HepG2 (cell line): Measurements from ENCODE around the gene IL26. TPM values are rescaled to one million over a fixed set of nuclear protein-coding genes. Genes with fewer than 3 reads are reported as not detected.

ENCODE experiments used
- EHMT2 ChIP-seq: fragments of 200-600 bp; sonication (generic); IDR thresholded peaks from 2 replicates; pipeline ENCODE4 v1.7.0; 2017; ENCODE audit warnings: antibody characterized with exemption, low read depth, low read length, borderline replicate concordance
- GZF1 ChIP-seq: sonication (generic); formaldehyde crosslinking; IDR thresholded peaks from 2 replicates; pipeline ENCODE4 v1.5.1; 2020; ENCODE audit warnings: mild to moderate bottlenecking, missing genetic modification reagents
- IRF2 ChIP-seq: IDR thresholded peaks from 2 replicates; pipeline ENCODE4 v1.6.1; 2018; ENCODE audit warnings: missing genetic modification reagents, missing compliant biosample characterization
- KDM5A ChIP-seq: fragments of 200-600 bp; sonication (generic); IDR thresholded peaks from 2 replicates; pipeline ENCODE4 v1.7.0; 2018; ENCODE audit warnings: antibody characterized with exemption, mild to moderate bottlenecking, low read length, borderline replicate concordance
- KLF12 ChIP-seq: sonication (generic); formaldehyde crosslinking; IDR thresholded peaks from 2 replicates; pipeline ENCODE4 v1.4.0; 2020; ENCODE audit warnings: missing genetic modification reagents, borderline replicate concordance
- NR2F1 ChIP-seq, 2 experiments: fragments of 450-650 bp in 1 of 2; formaldehyde crosslinking in 1 of 2; IDR thresholded peaks; 2 replicates each; pipeline versions ENCODE4 v1.5.0 to v1.6.1; 2016 to 2020; ENCODE audit warnings: mild to moderate bottlenecking in 1 of 2, missing compliant biosample characterization in 1 of 2, missing genetic modification reagents in 1 of 2, moderate library complexity in 1 of 2
- PBX3 ChIP-seq: sonication (generic); formaldehyde crosslinking; IDR thresholded peaks from 2 replicates; pipeline ENCODE4 v1.8.1; 2023; ENCODE audit warnings: missing genetic modification reagents, inconsistent platforms, borderline replicate concordance
- PHF20 ChIP-seq: sonication (generic); formaldehyde crosslinking; IDR thresholded peaks from 2 replicates; pipeline ENCODE4 v1.5.0; 2020; ENCODE audit warnings: mild to moderate bottlenecking, missing genetic modification reagents
- RAD21 ChIP-seq: fragments of 450-650 bp; formaldehyde crosslinking; IDR thresholded peaks from 2 replicates; pipeline ENCODE4 v1.5.0; 2020; ENCODE audit warnings: mild to moderate bottlenecking
- RELA ChIP-seq: sonication (generic); formaldehyde crosslinking; IDR thresholded peaks from 2 replicates; pipeline ENCODE4 v1.4.0; 2020; ENCODE audit warnings: missing genetic modification reagents
- SALL1 ChIP-seq: sonication (generic); formaldehyde crosslinking; IDR thresholded peaks from 2 replicates; pipeline ENCODE4 v1.8.0; 2022; ENCODE audit warnings: mild to moderate bottlenecking, missing genetic modification reagents
- SMC3 ChIP-seq: IDR thresholded peaks from 2 replicates; pipeline ENCODE4 v1.6.1; 2011; ENCODE audit warnings: low read length, improper control_type of control experiment
- ZBTB38 ChIP-seq: sonication (generic); formaldehyde crosslinking; IDR thresholded peaks from 2 replicates; pipeline ENCODE4 v1.5.1; 2020; ENCODE audit warnings: mild to moderate bottlenecking, missing genetic modification reagents
- ZNF256 ChIP-seq: sonication (generic); formaldehyde crosslinking; conservative IDR thresholded peaks from 2 replicates; pipeline ENCODE4 v1.4.0; 2020; ENCODE audit warnings: missing genetic modification reagents
- ZNF331 ChIP-seq: sonication (generic); formaldehyde crosslinking; IDR thresholded peaks from 2 replicates; pipeline ENCODE4 v1.4.0; 2020; ENCODE audit warnings: missing genetic modification reagents
- ZNF407 ChIP-seq: sonication (generic); formaldehyde crosslinking; IDR thresholded peaks from one replicate; pipeline ENCODE4 v1.5.1; 2020; ENCODE audit warnings: mild to moderate bottlenecking, missing genetic modification reagents; ENCODE audit errors: not compliant biosample characterization
- polyA plus RNA-seq, 8 experiments: library from polyadenylated mRNA; depleted of rRNA in 3 of 8; stranded (reverse) in 7 of 8; unstranded in 1 of 8; fragments of >200 nt; fragmentation: Illumina TruSeq in 4 of 8; extraction: Trizol in 4 of 8; gene quantifications; 2 replicates each; pipeline versions ENCODE4 v1.2.1 to v1.2.3, GENCODE V29; 2011 to 2016; ENCODE audit warnings: low read depth in 4 of 8, missing spikeins in 1 of 8, mixed read lengths in 1 of 8; ENCODE audit not compliant: insufficient read depth in 1 of 8
- total RNA-seq, 5 experiments: library from RNA; depleted of rRNA; stranded (reverse); fragments of >200 nt; fragmentation: Illumina TruSeq; extraction: Trizol; gene quantifications; 2 replicates each; pipeline ENCODE4 v1.2.3, GENCODE V29; 2016; ENCODE audit warnings: low read depth in 1 of 5
- TF ChIP-seq, protein P1 (sequence below): sonication (generic); formaldehyde crosslinking; IDR thresholded peaks from 2 replicates; pipeline ENCODE4 v1.4.0; 2020; ENCODE audit warnings: missing genetic modification reagents

Gene IL26
- total and polyA plus RNA-seq, 2 of the 13 experiments (the other 11 are each of a cell fraction or from before 2014, with no cell fraction given): not detected

DNA sequence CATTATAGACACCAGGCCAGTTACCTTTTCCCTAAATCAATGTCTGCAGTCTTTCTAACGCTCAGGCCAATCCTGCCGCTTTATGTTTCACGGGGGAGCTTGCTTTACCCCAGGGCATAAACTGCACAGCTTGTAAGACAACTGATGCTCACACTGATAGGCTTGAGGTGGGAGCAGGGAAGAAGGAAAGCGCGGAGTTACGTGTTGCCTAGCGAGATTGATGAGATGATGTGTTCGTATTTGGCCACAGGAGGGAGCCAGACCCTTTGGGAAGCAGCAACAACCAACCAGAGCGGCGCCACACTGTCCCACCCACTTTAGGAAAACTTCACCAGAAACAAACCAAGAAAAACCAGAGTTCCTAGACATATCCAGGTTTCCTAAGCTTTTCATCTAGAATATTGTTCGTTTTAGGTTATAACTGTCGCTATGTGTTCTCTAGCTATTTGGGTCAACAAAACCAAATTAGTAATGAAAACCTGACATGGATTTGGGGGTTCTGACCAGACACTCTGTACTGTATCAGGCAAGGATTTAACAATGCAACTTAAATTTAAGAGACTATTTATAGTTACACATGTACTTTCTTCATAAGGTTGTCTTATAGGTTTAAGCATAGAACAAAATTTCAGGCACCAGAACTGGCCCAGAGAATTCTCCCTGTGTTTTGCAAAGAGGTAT is 2.4 kb downstream of the IL26 start (continued):
- TF ChIP-seq EHMT2 (no peak), KLF12 (peak; percentile 83; the same call in 1 of the 2 replicates), ZNF407 (CRISPR knock-in tag) (no peak), KDM5A (no peak), GZF1 (CRISPR knock-in tag) (no peak), RELA (CRISPR knock-in tag) (no peak), SALL1 (CRISPR knock-in tag) (peak; percentile 30; the same call in 1 of the 2 replicates), PHF20 (CRISPR knock-in tag) (no peak), IRF2 (CRISPR knock-in tag) (0 out of 2 replicates have a peak, but pooled peaks have one; percentile 26), NR2F1 (CRISPR knock-in tag; IDR thresholded peaks at IDR 0.05) (no peak), SMC3 (peak; percentile 88), RAD21 (peak; percentile 82), PBX3 (CRISPR knock-in tag) (no peak), ZNF331 (CRISPR knock-in tag) (no peak), ZBTB38 (no peak), ZNF256 (CRISPR knock-in tag) (no peak)
- TF ChIP-seq, protein P1, sequence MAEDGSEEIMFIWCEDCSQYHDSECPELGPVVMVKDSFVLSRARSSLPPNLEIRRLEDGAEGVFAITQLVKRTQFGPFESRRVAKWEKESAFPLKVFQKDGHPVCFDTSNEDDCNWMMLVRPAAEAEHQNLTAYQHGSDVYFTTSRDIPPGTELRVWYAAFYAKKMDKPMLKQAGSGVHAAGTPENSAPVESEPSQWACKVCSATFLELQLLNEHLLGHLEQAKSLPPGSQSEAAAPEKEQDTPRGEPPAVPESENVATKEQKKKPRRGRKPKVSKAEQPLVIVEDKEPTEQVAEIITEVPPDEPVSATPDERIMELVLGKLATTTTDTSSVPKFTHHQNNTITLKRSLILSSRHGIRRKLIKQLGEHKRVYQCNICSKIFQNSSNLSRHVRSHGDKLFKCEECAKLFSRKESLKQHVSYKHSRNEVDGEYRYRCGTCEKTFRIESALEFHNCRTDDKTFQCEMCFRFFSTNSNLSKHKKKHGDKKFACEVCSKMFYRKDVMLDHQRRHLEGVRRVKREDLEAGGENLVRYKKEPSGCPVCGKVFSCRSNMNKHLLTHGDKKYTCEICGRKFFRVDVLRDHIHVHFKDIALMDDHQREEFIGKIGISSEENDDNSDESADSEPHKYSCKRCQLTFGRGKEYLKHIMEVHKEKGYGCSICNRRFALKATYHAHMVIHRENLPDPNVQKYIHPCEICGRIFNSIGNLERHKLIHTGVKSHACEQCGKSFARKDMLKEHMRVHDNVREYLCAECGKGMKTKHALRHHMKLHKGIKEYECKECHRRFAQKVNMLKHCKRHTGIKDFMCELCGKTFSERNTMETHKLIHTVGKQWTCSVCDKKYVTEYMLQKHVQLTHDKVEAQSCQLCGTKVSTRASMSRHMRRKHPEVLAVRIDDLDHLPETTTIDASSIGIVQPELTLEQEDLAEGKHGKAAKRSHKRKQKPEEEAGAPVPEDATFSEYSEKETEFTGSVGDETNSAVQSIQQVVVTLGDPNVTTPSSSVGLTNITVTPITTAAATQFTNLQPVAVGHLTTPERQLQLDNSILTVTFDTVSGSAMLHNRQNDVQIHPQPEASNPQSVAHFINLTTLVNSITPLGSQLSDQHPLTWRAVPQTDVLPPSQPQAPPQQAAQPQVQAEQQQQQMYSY (CRISPR knock-in tag): peak; percentile 21; the same call in 1 of the 2 replicates
